Keratinocyte (primary cell): Measurements from ENCODE around the gene ARX. TPM values are rescaled to one million over a fixed set of nuclear protein-coding genes. Genes with fewer than 3 reads are reported as not detected.
A peak's percentile ranks its signal among the peaks of the same experiment; 100 is the strongest.

Experiments used
- DNase-seq: peaks from one replicate; pipeline ENCODE4 v3.0.0-alpha.2; 2011; ENCODE audit warnings: low read depth, missing footprints, low spot score
- FAIRE-seq: peaks from 2 replicates; lab custom pipeline; 2011; peaks lifted over from hg19 to GRCh38; lab: Jason Lieb, UNC
- H2AFZ ChIP-seq: 2 replicates; pipeline ENCODE4 v1.6.0; 2012; ENCODE audit warnings: low read length, control low read depth, inconsistent platforms; ENCODE audit not compliant: control insufficient read depth
- H3K27ac ChIP-seq: 2 replicates; pipeline ENCODE4 v1.5.1; 2011; ENCODE audit warnings: low read length; ENCODE audit not compliant: control insufficient read depth, insufficient read depth
- H3K27me3 ChIP-seq: 3 replicates; pipeline ENCODE4 v1.6.0; 2011; ENCODE audit warnings: low read length; ENCODE audit not compliant: control insufficient read depth, insufficient read depth; ENCODE audit errors: extremely low read depth
- H3K36me3 ChIP-seq, 2 experiments: 2 replicates in 1 of 2; 3 replicates in 1 of 2; pipeline ENCODE4 v1.5.1; 2011; ENCODE audit warnings: low read length in 2 of 2, mild to moderate bottlenecking in 1 of 2; ENCODE audit not compliant: control insufficient read depth in 2 of 2, insufficient read depth in 2 of 2; ENCODE audit errors: extremely low read depth in 1 of 2
- H3K4me1 ChIP-seq: 3 replicates; pipeline ENCODE4 v1.5.1; 2011; ENCODE audit warnings: low read length; ENCODE audit not compliant: control insufficient read depth, insufficient read depth; ENCODE audit errors: extremely low read depth
- H3K4me2 ChIP-seq: 3 replicates; pipeline ENCODE4 v1.6.0; 2011; ENCODE audit warnings: low read depth, low read length; ENCODE audit not compliant: control insufficient read depth, insufficient read depth; ENCODE audit errors: extremely low read depth
- H3K4me3 ChIP-seq, 3 experiments: fragments of 200-600 bp in 1 of 3; sonication (generic) in 1 of 3; 2 replicates in 2 of 3; 3 replicates in 1 of 3; pipeline ENCODE4 v1.5.1; 2011 to 2016; ENCODE audit warnings: low read length in 3 of 3, mild to moderate bottlenecking in 3 of 3, control low read depth in 2 of 3, inconsistent platforms in 1 of 3, low read depth in 1 of 3, mixed read lengths in 1 of 3, mixed run types in 1 of 3, moderate library complexity in 1 of 3; ENCODE audit not compliant: control insufficient read depth in 2 of 3, insufficient read depth in 2 of 3; ENCODE audit errors: extremely low read depth in 1 of 3
- H3K79me2 ChIP-seq: 2 replicates; pipeline ENCODE4 v1.6.0; 2012; ENCODE audit warnings: low read length; ENCODE audit not compliant: control insufficient read depth, insufficient read depth
- H3K9ac ChIP-seq: 3 replicates; pipeline ENCODE4 v1.6.0; 2011; ENCODE audit warnings: low read length; ENCODE audit not compliant: control insufficient read depth, insufficient read depth; ENCODE audit errors: extremely low read depth
- H3K9me1 ChIP-seq: 3 replicates; pipeline ENCODE4 v1.6.0; 2011; ENCODE audit warnings: low read length; ENCODE audit not compliant: control insufficient read depth, insufficient read depth; ENCODE audit errors: extremely low read depth
- H3K9me3 ChIP-seq: 2 replicates; pipeline ENCODE4 v1.5.1; 2012; ENCODE audit warnings: low read depth, low read length; ENCODE audit not compliant: control insufficient read depth
- H4K20me1 ChIP-seq: 3 replicates; pipeline ENCODE4 v1.6.0; 2011; ENCODE audit warnings: low read length; ENCODE audit not compliant: control insufficient read depth, insufficient read depth; ENCODE audit errors: extremely low read depth
- CTCF ChIP-seq, 3 experiments: IDR thresholded peaks in 1 of 3; conservative IDR thresholded peaks in 1 of 3; optimal IDR thresholded peaks in 1 of 3; 2 replicates in 2 of 3; 3 replicates in 1 of 3; pipeline versions ENCODE3 to v1.5.1; 2011; ENCODE audit warnings: low read length in 3 of 3, mild to moderate bottlenecking in 3 of 3, moderate library complexity in 2 of 3, control low read depth in 1 of 3, inconsistent platforms in 1 of 3; ENCODE audit not compliant: insufficient read depth in 2 of 3; ENCODE audit errors: extremely low read depth in 1 of 3
- EZH2 ChIP-seq: IDR thresholded peaks from one replicate; pipeline ENCODE4 v1.6.1; 2012; ENCODE audit warnings: inconsistent platforms, mild to moderate bottlenecking, low read length, moderate library complexity
- dilution Hi-C: fragments of 300-500 bp; cut with MboI; formaldehyde crosslinking; loops from one replicate; pipeline ENCODE4 v1.7.0; 2020; ENCODE audit warnings: low sequenced_read_pairs; ENCODE audit not compliant: extremely low pct_ligation_motif_present
- polyA plus RNA-seq, 5 experiments: library from polyadenylated mRNA; depleted of rRNA in 3 of 5; stranded (reverse) in 3 of 5; stranded (forward) in 1 of 5; unstranded in 1 of 5; fragments of >200 nt; gene quantifications; 1 replicate in 1 of 5; 2 replicates in 3 of 5; 3 replicates in 1 of 5; pipeline versions ENCODE4 v1.2.1 to v1.2.3, GENCODE V29; 2011 to 2012; ENCODE audit warnings: missing spikeins in 2 of 5, low read depth in 1 of 5, low replicate concordance in 1 of 5

Gene ARX
- polyA plus RNA-seq, 1 donor (not counting 4 experiments of a cell fraction or from before 2014, with no cell fraction given), result not detected

- Histone ChIP-seq H3K27me3 (peaks cover 92% of the 10 kb centered on the region), H3K36me3 (no peaks in the 10 kb centered on the region), H3K4me1 (no peaks in the 10 kb centered on the region), H3K9me3 (no peaks in the 10 kb centered on the region), H3K4me2 (peak overlapping the region; percentile 27), H3K79me2 (no peaks in the 10 kb centered on the region), H3K9me1 (no peaks in the 10 kb centered on the region), H3K9ac (no peak overlapping the region), H3K4me3 (no peak overlapping the region), H2AFZ (peak overlapping the region; percentile 6), H4K20me1 (no peaks in the 10 kb centered on the region), H3K27ac (no peak overlapping the region)
- FAIRE-seq (no peak), DNase-seq (no peak)
- TF ChIP-seq EZH2 (peak; percentile 57), CTCF (optimal IDR thresholded peaks at IDR 0.05 in 1 of 3, IDR thresholded peaks at IDR 0.05 in 1 of 3, conservative IDR thresholded peaks at IDR 0.05 in 1 of 3; ENCODE audit: extremely low read depth in 1 of 3, insufficient read depth in 2 of 3, low read length in 3 of 3) (no peak)
- dilution Hi-C loops, result no loop called here
These were observed 2.8 kb downstream of the ARX start for GRCh38 chrX:25012793-25013631.

GRCh38 chrX:25012433-25012735 is 3.4 kb downstream of the ARX start:
- Histone ChIP-seq H3K27ac (no peak overlapping the region), H4K20me1 (no peaks in the 10 kb centered on the region), H2AFZ (no peak overlapping the region), H3K9me3 (no peaks in the 10 kb centered on the region), H3K9ac (no peak overlapping the region), H3K4me2 (no peak overlapping the region), H3K9me1 (no peaks in the 10 kb centered on the region), H3K4me1 (no peaks in the 10 kb centered on the region), H3K27me3 (peaks cover 92% of the 10 kb centered on the region), H3K4me3 (no peak overlapping the region), H3K36me3 (no peaks in the 10 kb centered on the region), H3K79me2 (no peaks in the 10 kb centered on the region)
- DNase-seq (no peak), FAIRE-seq (no peak)
- TF ChIP-seq CTCF (optimal IDR thresholded peaks at IDR 0.05 in 1 of 3, IDR thresholded peaks at IDR 0.05 in 1 of 3, conservative IDR thresholded peaks at IDR 0.05 in 1 of 3; ENCODE audit: extremely low read depth in 1 of 3, insufficient read depth in 2 of 3, low read length in 3 of 3) (no peak), EZH2 (no peak)
- dilution Hi-C loops, result no loop called here
